Endothelial cell (in vitro differentiated cells): ENCODE results near the gene TRPV2. TPM values are rescaled to one million over a fixed set of nuclear protein-coding genes. Genes with fewer than 3 reads are reported as not detected.

Source experiments
- DNase-seq: peaks from one replicate; pipeline ENCODE4 v3.0.0; 2021; ENCODE audit warnings: low spot score
- H3K27ac Mint-ChIP-seq: one replicate; pipeline ENCODE4 v1.8.0; 2021; ENCODE audit warnings: mixed read lengths, inconsistent platforms; ENCODE audit not compliant: unreplicated experiment
- H3K27me3 Mint-ChIP-seq: one replicate; pipeline ENCODE4 v1.8.0; 2021; ENCODE audit warnings: mild to moderate bottlenecking, moderate library complexity, mixed read lengths, inconsistent platforms; ENCODE audit not compliant: unreplicated experiment
- H3K36me3 Mint-ChIP-seq: one replicate; pipeline ENCODE4 v1.8.0; 2021; ENCODE audit warnings: mild to moderate bottlenecking, low read depth, mixed read lengths, inconsistent platforms; ENCODE audit not compliant: unreplicated experiment
- H3K4me1 Mint-ChIP-seq: one replicate; pipeline ENCODE4 v1.8.0; 2021; ENCODE audit warnings: mild to moderate bottlenecking, mixed read lengths, inconsistent platforms; ENCODE audit not compliant: unreplicated experiment
- H3K4me3 Mint-ChIP-seq: one replicate; pipeline ENCODE4 v1.8.0; 2021; ENCODE audit warnings: mild to moderate bottlenecking, mixed read lengths, inconsistent platforms; ENCODE audit not compliant: unreplicated experiment
- H3K9me3 Mint-ChIP-seq: one replicate; pipeline ENCODE4 v1.8.0; 2021; ENCODE audit warnings: mixed read lengths, inconsistent platforms; ENCODE audit not compliant: unreplicated experiment
- total RNA-seq: library from RNA; stranded (reverse); fragmentation: NEBNext Ultra II Directional; extraction: Animal tissue kit (Norgen Biotek cat#: 25700); gene quantifications from one replicate; pipeline ENCODE4 v1.2.1, GENCODE V29; 2021; ENCODE audit not compliant: unreplicated experiment
- TF ChIP-seq, protein P1 (sequence below): fragments of 200-600 bp; sonication (generic); IDR thresholded peaks from one replicate; pipeline ENCODE4 v1.5.0; 2021; ENCODE audit warnings: antibody characterized with exemption; ENCODE audit not compliant: unreplicated experiment

The TRPV2 gene
- total RNA-seq, 1 donor from 2014 or later = 4.8 TPM

DNA sequence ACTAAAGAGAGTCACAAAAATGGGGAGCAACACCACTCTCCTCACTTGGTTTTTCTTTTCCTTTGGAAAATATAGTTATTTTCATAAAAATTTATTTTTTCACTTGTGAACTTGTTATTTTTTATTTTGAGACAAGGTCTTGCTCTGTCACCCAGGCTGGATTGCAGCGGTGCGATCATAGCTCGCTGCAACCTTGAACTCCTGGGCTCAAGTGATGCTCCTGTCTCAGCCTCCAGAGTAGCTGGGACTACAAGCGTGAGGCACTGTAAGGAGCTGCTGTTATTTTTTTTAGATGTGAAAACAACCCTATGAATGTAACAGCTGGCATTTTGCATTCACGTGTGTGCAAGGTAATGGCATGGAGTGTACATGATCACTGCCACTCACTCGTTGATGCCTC lies 51.7 kb downstream of the TRPV2 start:
- DNase-seq = no peak
- Mint-ChIP-seq H3K4me3 (no peak overlapping the region), H3K27me3 (peaks cover 11% of the 10 kb centered on the region), H3K4me1 (peaks cover 11% of the 10 kb centered on the region), H3K27ac (no peak overlapping the region), H3K9me3 (no peaks in the 10 kb centered on the region), H3K36me3 (no peaks in the 10 kb centered on the region)
- TF ChIP-seq, protein P1, sequence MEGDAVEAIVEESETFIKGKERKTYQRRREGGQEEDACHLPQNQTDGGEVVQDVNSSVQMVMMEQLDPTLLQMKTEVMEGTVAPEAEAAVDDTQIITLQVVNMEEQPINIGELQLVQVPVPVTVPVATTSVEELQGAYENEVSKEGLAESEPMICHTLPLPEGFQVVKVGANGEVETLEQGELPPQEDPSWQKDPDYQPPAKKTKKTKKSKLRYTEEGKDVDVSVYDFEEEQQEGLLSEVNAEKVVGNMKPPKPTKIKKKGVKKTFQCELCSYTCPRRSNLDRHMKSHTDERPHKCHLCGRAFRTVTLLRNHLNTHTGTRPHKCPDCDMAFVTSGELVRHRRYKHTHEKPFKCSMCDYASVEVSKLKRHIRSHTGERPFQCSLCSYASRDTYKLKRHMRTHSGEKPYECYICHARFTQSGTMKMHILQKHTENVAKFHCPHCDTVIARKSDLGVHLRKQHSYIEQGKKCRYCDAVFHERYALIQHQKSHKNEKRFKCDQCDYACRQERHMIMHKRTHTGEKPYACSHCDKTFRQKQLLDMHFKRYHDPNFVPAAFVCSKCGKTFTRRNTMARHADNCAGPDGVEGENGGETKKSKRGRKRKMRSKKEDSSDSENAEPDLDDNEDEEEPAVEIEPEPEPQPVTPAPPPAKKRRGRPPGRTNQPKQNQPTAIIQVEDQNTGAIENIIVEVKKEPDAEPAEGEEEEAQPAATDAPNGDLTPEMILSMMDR = no peak

DNA sequence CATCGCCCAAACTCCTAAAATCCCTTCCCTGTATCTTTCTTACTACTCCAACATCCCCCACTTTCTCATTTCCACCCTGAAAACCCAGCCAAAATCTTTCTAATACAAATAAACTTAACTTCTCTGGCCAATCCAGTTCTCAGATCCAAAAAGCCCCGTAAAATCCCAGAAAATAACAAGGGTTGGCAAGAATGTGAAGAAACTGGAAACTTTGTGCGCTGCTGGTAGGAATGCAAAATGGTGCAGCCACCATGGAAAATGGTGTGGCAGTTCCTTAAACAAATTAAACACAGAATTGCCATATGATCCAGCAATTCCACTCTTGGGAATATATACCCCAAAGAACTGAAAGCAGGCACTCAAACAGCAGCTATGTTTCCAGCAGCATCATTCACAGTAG lies 52.5 kb downstream of the TRPV2 start:
- Mint-ChIP-seq H3K9me3 (no peaks in the 10 kb centered on the region), H3K27me3 (peaks cover 11% of the 10 kb centered on the region), H3K4me3 (no peak overlapping the region), H3K27ac (no peak overlapping the region), H3K36me3 (no peaks in the 10 kb centered on the region), H3K4me1 (peaks cover 11% of the 10 kb centered on the region)
- TF ChIP-seq, protein P1 = no peak
- DNase-seq = no peak

DNA sequence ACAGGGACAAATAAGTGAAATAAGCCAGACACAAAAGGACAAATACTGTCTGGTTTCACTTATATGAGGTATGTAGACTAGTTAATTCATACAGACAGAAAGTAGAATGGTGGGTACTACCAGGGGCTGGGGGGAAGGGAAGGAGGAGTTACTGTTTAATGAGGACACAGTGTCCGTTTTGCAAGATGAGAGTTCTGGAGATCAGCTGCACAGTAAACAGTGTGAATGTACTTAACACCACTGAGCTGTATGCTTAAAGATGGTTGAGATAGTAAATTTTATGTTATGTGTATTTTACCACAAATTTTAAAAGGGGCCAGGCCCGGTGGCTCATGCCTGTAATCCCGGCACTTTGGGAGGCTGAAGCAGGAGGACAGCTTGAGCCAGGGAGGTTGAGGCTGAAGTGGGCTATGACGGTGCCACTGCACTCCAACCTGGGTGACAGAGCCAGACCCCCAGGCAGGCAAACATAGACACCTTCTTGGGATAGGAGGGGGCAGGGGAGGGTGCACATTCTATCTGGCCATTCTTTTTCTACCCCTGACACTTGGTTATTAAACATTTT lies 53.1 kb downstream of the TRPV2 start:
- H3K4me1 Mint-ChIP-seq = peaks cover 11% of the 10 kb centered on the region
- no peaks in the 10 kb centered on the region for H3K36me3 Mint-ChIP-seq
- no peaks in the 10 kb centered on the region for H3K9me3 Mint-ChIP-seq
- no peak overlapping the region for H3K4me3 Mint-ChIP-seq
- H3K27me3 Mint-ChIP-seq = peaks cover 11% of the 10 kb centered on the region
- no peak overlapping the region for H3K27ac Mint-ChIP-seq
- TF ChIP-seq, protein P1 = no peak
- no peak for DNase-seq

DNA sequence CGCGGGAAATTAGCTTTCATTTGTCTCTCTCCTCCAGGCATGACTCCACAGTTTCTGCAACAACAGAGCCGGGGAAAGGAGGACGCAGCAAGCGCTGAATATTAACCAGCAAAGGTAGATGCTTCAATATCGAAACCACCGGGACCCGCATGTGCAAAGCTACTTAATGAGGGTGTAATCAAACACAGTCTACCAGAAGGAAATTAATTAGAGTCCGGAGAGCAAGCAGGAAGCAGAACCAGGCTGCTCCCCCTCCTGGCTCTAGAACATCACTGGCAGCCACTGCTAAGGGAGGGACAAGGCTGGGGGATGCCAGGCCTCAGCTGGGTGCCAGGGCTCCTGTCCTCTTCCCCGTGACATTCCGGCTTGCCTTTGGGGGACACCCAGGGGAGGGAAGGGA lies 54.9 kb downstream of the TRPV2 start:
- no peak for DNase-seq
- no peak overlapping the region for H3K27ac Mint-ChIP-seq

DNA sequence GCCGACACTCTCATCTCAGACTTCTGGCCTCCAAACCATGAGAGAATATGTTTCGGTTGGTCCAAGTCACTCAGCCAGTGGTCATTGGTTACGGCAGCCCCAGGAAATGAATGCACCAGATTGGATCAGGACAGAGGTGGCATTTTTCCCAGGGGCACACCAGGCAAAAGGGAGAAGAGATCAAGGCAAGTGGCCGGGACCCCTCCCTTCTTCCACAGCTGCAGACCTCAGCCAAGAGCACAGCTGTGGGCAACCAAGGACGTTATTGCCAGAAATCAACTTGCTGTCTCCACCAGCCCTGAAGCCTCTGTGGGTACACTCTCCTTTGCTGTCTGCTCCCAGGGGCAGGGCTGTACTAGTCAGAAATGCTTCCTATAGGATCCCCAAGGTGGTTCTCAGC lies 55.9 kb downstream of the TRPV2 start:
- Mint-ChIP-seq H3K27ac (no peak overlapping the region), H3K4me3 (no peak overlapping the region), H3K9me3 (no peaks in the 10 kb centered on the region), H3K4me1 (peaks cover 11% of the 10 kb centered on the region), H3K27me3 (peaks cover 14% of the 10 kb centered on the region), H3K36me3 (no peaks in the 10 kb centered on the region)
- no peak for DNase-seq
- TF ChIP-seq, protein P1 = no peak

More for the DNA sequence above, 54.9 kb downstream of the TRPV2 start:
- H3K9me3 Mint-ChIP-seq = no peaks in the 10 kb centered on the region
- peaks cover 14% of the 10 kb centered on the region for H3K27me3 Mint-ChIP-seq
- no peak overlapping the region for H3K4me3 Mint-ChIP-seq
- TF ChIP-seq, protein P1 = no peak
- H3K4me1 Mint-ChIP-seq = peaks cover 11% of the 10 kb centered on the region
- no peaks in the 10 kb centered on the region for H3K36me3 Mint-ChIP-seq
